ENCODE results near the gene FSD1.
A peak's percentile ranks its signal among the peaks of the same experiment; 100 is the strongest.

FSD1 gene

GRCh38 chr19:4352701-4353121 lies 48.3 kb downstream of the FSD1 start:
- H3K27ac ChIP-seq = no peak overlapping the region
- peak; percentile 84 for TF ChIP-seq CTCF (conservative IDR thresholded peaks at IDR 0.05)

GRCh38 chr19:4354282-4354681 lies 49.9 kb downstream of the FSD1 start:
- no peak overlapping the region for H3K27ac ChIP-seq

GRCh38 chr19:4354897-4355296 lies 50.5 kb downstream of the FSD1 start:
- no peak for TF ChIP-seq CTCF (conservative IDR thresholded peaks at IDR 0.05)
- no peak overlapping the region for H3K27ac ChIP-seq

More at GRCh38 chr19:4354282-4354681, 49.9 kb downstream of the FSD1 start:
- no peak for TF ChIP-seq CTCF (conservative IDR thresholded peaks at IDR 0.05)

DNA sequence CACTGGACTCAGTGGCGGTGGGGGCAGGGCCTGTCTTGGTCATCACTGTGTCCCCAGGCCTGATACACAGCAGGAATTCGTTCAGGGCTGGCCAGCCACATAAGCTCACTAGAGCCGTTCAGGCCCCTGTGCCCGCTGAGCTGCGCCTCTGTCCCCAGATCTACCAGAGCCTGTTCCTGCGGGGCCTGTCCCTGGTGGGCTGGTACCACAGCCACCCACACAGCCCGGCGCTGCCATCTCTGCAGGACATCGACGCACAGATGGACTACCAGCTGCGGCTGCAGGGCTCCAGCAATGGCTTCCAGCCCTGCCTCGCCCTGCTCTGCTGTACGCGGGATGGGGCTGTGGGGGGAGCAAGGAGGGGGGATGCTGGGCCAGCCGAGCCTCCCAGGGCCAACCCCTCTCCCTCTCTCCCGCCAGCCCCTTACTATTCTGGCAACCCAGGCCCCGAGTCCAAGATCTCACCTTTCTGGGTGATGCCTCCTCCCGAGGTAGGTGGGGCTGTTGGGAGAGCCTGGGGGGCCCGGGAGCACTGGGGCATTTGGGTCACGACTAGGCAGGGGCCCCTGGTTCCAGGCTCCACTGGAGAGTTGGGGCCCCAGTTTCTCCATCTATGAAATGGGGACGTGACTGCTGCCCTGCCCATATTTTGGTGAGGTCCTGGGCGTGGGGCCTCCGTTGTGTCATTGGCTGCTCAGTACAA lies 52.8 kb downstream of the FSD1 start:
- no peak overlapping the region for H3K27ac ChIP-seq
- no peak for TF ChIP-seq CTCF (conservative IDR thresholded peaks at IDR 0.05)

- TF ChIP-seq CTCF (conservative IDR thresholded peaks at IDR 0.05) = no peak
- H3K27ac ChIP-seq = no peak overlapping the region
These were observed 53.5 kb downstream of the FSD1 start for GRCh38 chr19:4357921-4358326.

- TF ChIP-seq CTCF (conservative IDR thresholded peaks at IDR 0.05) = no peak
These were observed 54.6 kb downstream of the FSD1 start for GRCh38 chr19:4358709-4359626.

GRCh38 chr19:4359627-4360000 lies 55.2 kb downstream of the FSD1 start:
- TF ChIP-seq CTCF (conservative IDR thresholded peaks at IDR 0.05) = no peak
- no peak overlapping the region for H3K27ac ChIP-seq

More at GRCh38 chr19:4358709-4359626, 54.6 kb downstream of the FSD1 start:
- no peak overlapping the region for H3K27ac ChIP-seq
